ENCODE results near the gene CDC42BPA. TPM values are rescaled to one million over a fixed set of nuclear protein-coding genes. Genes with fewer than 3 reads are reported as not detected.

CDC42BPA gene
- 42.7 TPM for total RNA-seq

- TF ChIP-seq POLR2AphosphoS5 (IDR thresholded peaks at IDR 0.05; ENCODE audit: insufficient read depth in 1 of 2, low read depth in 1 of 2) (peak in 1 of 2 donors; percentile 60), POLR2A (IDR thresholded peaks at IDR 0.05) (no peak), CTCF (IDR thresholded peaks at IDR 0.05) (no peak)
- H3K4me3 ChIP-seq = peak within 1 kb of the TSS; percentile 65 to 70
- no peaks in the 10 kb centered on the region for H3K9me3 ChIP-seq
- peaks cover 23% of the 10 kb centered on the region for H3K4me1 ChIP-seq
- H3K27me3 ChIP-seq = no peaks in the 10 kb centered on the region
- intact Hi-C loops (cut with DNase I) = no loop called here
- peak within 1 kb of the TSS; percentile 90 for H3K27ac ChIP-seq
- H3K36me3 ChIP-seq = no peaks in the 10 kb centered on the region
- DNase-seq (ENCODE audit: extremely low spot score in 2 of 2) = no peak
These were observed at the start of gene CDC42BPA for GRCh38 chr1:227318016-227318852. Gene CDC42BPA, minus strand, starts transcription at chr1:227318492. Its CDS starts 1,310 bp downstream, at chr1:227317182.

GRCh38 chr1:227368009-227368408 is 49.7 kb upstream of the CDC42BPA start:
- no peaks in the 10 kb centered on the region for H3K9me3 ChIP-seq
- H3K4me1 ChIP-seq = no peaks in the 10 kb centered on the region
- H3K36me3 ChIP-seq = no peaks in the 10 kb centered on the region
- H3K4me3 ChIP-seq = no peak overlapping the region
- no peak for DNase-seq (ENCODE audit: extremely low spot score in 2 of 2)
- H3K27me3 ChIP-seq = no peaks in the 10 kb centered on the region
- intact Hi-C loops (cut with DNase I) = no loop called here
- TF ChIP-seq CTCF (IDR thresholded peaks at IDR 0.05) (no peak), POLR2AphosphoS5 (IDR thresholded peaks at IDR 0.05; ENCODE audit: insufficient read depth in 1 of 2, low read depth in 1 of 2) (no peak), POLR2A (IDR thresholded peaks at IDR 0.05) (no peak)
- H3K27ac ChIP-seq = no peak overlapping the region

- TF ChIP-seq POLR2A (IDR thresholded peaks at IDR 0.05) (no peak), CTCF (IDR thresholded peaks at IDR 0.05) (no peak), POLR2AphosphoS5 (IDR thresholded peaks at IDR 0.05; ENCODE audit: insufficient read depth in 1 of 2, low read depth in 1 of 2) (no peak)
These were observed 47.5 kb upstream of the CDC42BPA start for GRCh38 chr1:227365473-227366431.

GRCh38 chr1:227364657-227365056 is 46.4 kb upstream of the CDC42BPA start:
- Histone ChIP-seq H3K27ac (no peak overlapping the region), H3K4me1 (no peaks in the 10 kb centered on the region), H3K27me3 (no peaks in the 10 kb centered on the region), H3K36me3 (no peaks in the 10 kb centered on the region), H3K4me3 (no peak overlapping the region), H3K9me3 (no peaks in the 10 kb centered on the region)
- TF ChIP-seq POLR2AphosphoS5 (IDR thresholded peaks at IDR 0.05; ENCODE audit: insufficient read depth in 1 of 2, low read depth in 1 of 2) = no peak
- no peak for TF ChIP-seq CTCF (IDR thresholded peaks at IDR 0.05)
- intact Hi-C loops (cut with DNase I) = no loop called here
- DNase-seq (ENCODE audit: extremely low spot score in 2 of 2) = no peak

More at GRCh38 chr1:227365473-227366431, 47.5 kb upstream of the CDC42BPA start:
- no peak for DNase-seq (ENCODE audit: extremely low spot score in 2 of 2)
- no peaks in the 10 kb centered on the region for H3K4me1 ChIP-seq
- no peaks in the 10 kb centered on the region for H3K36me3 ChIP-seq
- H3K9me3 ChIP-seq = no peaks in the 10 kb centered on the region
- no peaks in the 10 kb centered on the region for H3K27me3 ChIP-seq
- intact Hi-C loops (cut with DNase I) = no loop called here
- no peak overlapping the region for H3K4me3 ChIP-seq
- no peak overlapping the region for H3K27ac ChIP-seq
